Vagina (tissue), 2 donors: ENCODE data around the gene LKAAEAR1. TPM values are rescaled to one million over a fixed set of nuclear protein-coding genes. Genes with fewer than 3 reads are reported as not detected.
A peak's percentile ranks its signal among the peaks of the same experiment; 100 is the strongest.

Experiments
- DNase-seq, 2 donors: peaks; one replicate each; pipeline ENCODE4 v3.0.0-alpha.2; 2017; ENCODE audit errors: extremely low spot score in 2 of 2
- H3K27ac ChIP-seq: fragments of 200-600 bp; sonication (generic); one replicate; pipeline ENCODE4 v1.5.1; 2019
- H3K27me3 ChIP-seq: fragments of 200-600 bp; sonication (generic); one replicate; pipeline ENCODE4 v1.5.1; 2019
- H3K36me3 ChIP-seq, 2 donors: fragments of 200-600 bp; sonication (generic); one replicate each; pipeline ENCODE4 v1.5.1; 2017 to 2019
- H3K4me1 ChIP-seq: fragments of 200-600 bp; sonication (generic); one replicate; pipeline ENCODE4 v1.5.1; 2019
- H3K4me3 ChIP-seq, 2 donors: fragments of 200-600 bp; sonication (generic); 1 replicate in 1 of 2; 2 replicates in 1 of 2; pipeline ENCODE4 v1.5.1; 2016 to 2019
- H3K9me3 ChIP-seq: fragments of 200-600 bp; sonication (generic); one replicate; pipeline ENCODE4 v1.5.1; 2019
- POLR2A ChIP-seq, 2 donors: fragments of 450-650 bp; IDR thresholded peaks; one replicate each; pipeline ENCODE4 v1.6.1; 2017; ENCODE audit warnings: antibody characterized with exemption in 2 of 2, mild to moderate bottlenecking in 2 of 2, moderate library complexity in 2 of 2
- POLR2AphosphoS5 ChIP-seq, 2 donors: sonication (generic); formaldehyde crosslinking; IDR thresholded peaks; one replicate each; pipeline ENCODE4 v1.9.0; 2017; ENCODE audit warnings: antibody characterized with exemption in 2 of 2, mild to moderate bottlenecking in 2 of 2, low read depth in 1 of 2; ENCODE audit not compliant: insufficient read depth in 1 of 2
- intact Hi-C: fragments of 100-400 bp; cut with DNase I; formaldehyde crosslinking; loops from one replicate; pipeline ENCODE4 v1.15.1; 2023
- total RNA-seq: library from RNA; depleted of rRNA; stranded (reverse); fragments of >200 nt; gene quantifications from one replicate; pipeline ENCODE4 v1.2.3, GENCODE V29; 2016
- TF ChIP-seq, protein P1 (sequence below), 3 experiments: fragments of 450-650 bp in 2 of 3; fragments of 200-600 bp in 1 of 3; sonication (generic) in 1 of 3; IDR thresholded peaks; one replicate each; pipeline ENCODE4 v1.5.1; 2017 to 2019; ENCODE audit warnings: antibody characterized with exemption in 3 of 3, mild to moderate bottlenecking in 2 of 3, moderate library complexity in 2 of 3

The LKAAEAR1 gene
- total RNA-seq, 1 donor from 2014 or later: not detected

DNA sequence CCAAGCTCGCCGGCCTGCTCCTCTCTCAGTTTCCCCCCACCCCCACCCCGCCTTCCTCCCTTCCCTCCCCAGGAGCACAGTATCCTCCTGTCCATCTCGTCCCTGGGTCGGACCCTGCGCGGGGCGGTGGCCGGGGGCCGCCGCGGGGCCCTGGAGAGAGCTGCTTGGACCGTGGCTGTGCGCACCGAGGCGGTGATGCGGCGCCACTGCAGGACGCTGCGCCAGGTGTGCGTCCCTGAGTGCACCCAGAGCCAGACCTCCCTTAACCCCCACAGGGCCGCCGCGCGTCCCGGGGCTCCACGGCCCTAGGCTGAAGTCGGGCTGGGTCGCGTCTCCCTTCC, 46.0 kb downstream of the LKAAEAR1 start:
- H3K36me3 ChIP-seq: no peaks in the 10 kb centered on the region
- intact Hi-C loops: no loop called here
- peaks cover 46% of the 10 kb centered on the region for H3K4me1 ChIP-seq
- H3K27ac ChIP-seq: no peak overlapping the region
- H3K4me3 ChIP-seq: peak overlapping the region; percentile 47 to 60
- H3K9me3 ChIP-seq: no peaks in the 10 kb centered on the region
- DNase-seq: no peak
- TF ChIP-seq, protein P1, sequence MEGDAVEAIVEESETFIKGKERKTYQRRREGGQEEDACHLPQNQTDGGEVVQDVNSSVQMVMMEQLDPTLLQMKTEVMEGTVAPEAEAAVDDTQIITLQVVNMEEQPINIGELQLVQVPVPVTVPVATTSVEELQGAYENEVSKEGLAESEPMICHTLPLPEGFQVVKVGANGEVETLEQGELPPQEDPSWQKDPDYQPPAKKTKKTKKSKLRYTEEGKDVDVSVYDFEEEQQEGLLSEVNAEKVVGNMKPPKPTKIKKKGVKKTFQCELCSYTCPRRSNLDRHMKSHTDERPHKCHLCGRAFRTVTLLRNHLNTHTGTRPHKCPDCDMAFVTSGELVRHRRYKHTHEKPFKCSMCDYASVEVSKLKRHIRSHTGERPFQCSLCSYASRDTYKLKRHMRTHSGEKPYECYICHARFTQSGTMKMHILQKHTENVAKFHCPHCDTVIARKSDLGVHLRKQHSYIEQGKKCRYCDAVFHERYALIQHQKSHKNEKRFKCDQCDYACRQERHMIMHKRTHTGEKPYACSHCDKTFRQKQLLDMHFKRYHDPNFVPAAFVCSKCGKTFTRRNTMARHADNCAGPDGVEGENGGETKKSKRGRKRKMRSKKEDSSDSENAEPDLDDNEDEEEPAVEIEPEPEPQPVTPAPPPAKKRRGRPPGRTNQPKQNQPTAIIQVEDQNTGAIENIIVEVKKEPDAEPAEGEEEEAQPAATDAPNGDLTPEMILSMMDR (IDR thresholded peaks at IDR 0.05): no peak
- TF ChIP-seq POLR2A (IDR thresholded peaks at IDR 0.05) (no peak), POLR2AphosphoS5 (IDR thresholded peaks at IDR 0.05; ENCODE audit: insufficient read depth in 1 of 2, low read depth in 1 of 2) (no peak)
- H3K27me3 ChIP-seq: peaks cover 7% of the 10 kb centered on the region

DNA sequence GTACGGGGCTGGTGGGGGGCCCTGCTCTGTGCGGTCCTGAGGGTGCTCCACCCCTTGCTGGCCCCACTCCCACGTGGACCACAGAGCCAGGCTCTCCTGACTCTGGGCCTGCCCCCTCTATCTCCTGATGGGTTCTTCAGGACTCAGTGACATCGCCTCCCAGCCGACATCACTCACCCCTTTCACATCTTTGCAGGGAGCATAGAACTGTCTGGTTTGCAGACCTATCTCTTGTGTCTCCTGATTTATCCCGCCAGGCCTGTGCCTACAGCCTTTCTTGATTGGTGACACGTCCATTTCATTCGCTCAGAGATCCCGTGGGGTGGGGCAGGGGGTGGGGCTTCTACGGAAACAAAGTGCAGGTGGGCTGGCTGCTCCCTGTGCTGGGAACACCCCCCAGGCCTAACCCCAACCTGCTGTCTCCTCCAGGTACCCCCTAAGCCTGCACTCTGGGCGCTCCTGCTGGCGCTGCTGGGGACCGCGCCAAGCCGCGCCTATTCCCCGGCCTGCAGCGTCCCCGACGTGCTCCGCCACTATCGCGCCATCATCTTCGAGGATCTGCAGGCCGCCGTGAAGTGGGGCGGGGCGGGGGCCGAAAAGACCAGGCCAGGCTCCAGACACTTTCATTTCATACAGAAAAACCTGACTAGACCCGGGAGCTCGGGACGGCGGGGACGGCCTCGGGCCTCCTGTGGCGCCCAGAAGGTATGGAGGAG, 46.5 kb downstream of the LKAAEAR1 start:
- intact Hi-C loops: no loop called here
- H3K27me3 ChIP-seq: peaks cover 7% of the 10 kb centered on the region

DNA sequence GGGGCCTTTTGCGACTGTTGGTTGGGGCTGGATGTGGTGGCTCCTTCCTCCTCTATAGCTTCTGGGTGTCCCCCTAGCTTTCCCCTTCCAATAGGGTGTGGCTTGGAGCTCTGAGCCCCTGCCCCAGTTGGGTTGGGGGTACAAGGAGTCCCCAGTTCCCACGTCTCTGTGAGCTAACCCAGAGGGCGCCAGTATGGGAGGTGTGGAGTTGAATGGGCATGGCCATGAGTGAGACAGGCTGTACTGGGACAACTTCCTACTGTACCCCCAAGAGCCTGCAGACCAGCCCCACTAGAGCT, 47.0 kb downstream of the LKAAEAR1 start:
- Histone ChIP-seq H3K27me3 (peaks cover 7% of the 10 kb centered on the region), H3K4me1 (peaks cover 42% of the 10 kb centered on the region), H3K4me3 (no peak overlapping the region), H3K36me3 (peaks cover 0 to 10% of the 10 kb centered on the region in 2 donors), H3K27ac (no peak overlapping the region), H3K9me3 (no peaks in the 10 kb centered on the region)
- intact Hi-C loops: no loop called here
- no peak for DNase-seq
- TF ChIP-seq, protein P1 (IDR thresholded peaks at IDR 0.05): no peak
- TF ChIP-seq POLR2A (IDR thresholded peaks at IDR 0.05) (no peak), POLR2AphosphoS5 (IDR thresholded peaks at IDR 0.05; ENCODE audit: insufficient read depth in 1 of 2, low read depth in 1 of 2) (no peak)

More for the DNA sequence above, 46.5 kb downstream of the LKAAEAR1 start:
- Histone ChIP-seq H3K27ac (no peak overlapping the region), H3K9me3 (no peaks in the 10 kb centered on the region), H3K36me3 (peaks cover 0 to 5% of the 10 kb centered on the region in 2 donors), H3K4me1 (peaks cover 46% of the 10 kb centered on the region), H3K4me3 (peak overlapping the region; percentile 47 to 60)
- no peak for DNase-seq
- TF ChIP-seq POLR2AphosphoS5 (IDR thresholded peaks at IDR 0.05; ENCODE audit: insufficient read depth in 1 of 2, low read depth in 1 of 2): no peak
- TF ChIP-seq, protein P1 (IDR thresholded peaks at IDR 0.05): no peak
- no peak for TF ChIP-seq POLR2A (IDR thresholded peaks at IDR 0.05)

DNA sequence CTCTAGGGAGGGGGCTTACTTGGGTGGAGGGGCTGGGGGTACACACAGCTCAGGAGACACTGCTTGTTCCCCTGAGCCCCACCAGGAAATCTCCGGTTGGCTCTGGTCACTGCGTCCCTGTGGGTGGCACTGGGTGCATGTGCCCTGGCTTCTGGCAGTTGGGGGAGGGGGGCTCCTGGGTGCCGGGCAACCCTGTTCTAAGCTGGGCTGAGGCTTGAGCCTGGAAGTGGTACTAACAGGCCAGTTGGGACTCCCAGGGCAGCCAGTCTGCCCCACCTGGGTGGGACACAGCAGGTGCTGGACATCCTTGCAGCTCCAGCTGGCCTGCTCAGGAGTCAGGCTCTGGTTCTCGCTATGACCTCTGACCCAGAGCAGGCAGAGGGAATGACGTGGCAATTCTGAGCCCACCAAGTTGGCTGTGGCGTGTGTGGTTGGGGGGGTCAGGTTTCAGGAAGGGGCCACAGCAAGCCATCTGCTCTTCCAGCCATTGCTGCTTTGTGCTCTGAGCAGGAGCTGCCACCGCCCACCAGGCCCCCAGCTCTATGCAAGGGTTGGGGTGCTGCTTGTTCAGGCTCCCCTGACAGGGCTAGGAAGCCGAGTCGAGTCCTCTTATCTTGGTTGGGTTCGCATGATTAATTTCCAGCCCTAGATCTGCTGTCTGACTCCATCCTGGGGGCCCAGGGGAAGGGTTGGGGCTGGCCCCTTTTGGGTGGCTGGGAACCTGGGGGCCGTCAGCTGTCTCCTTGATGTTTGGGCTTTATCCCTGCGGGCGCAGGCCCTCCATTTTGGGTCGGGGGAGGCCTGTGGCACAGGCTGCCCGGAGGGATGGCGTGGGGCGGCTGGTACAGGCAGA, 47.6 kb downstream of the LKAAEAR1 start:
- intact Hi-C loops: no loop called here
- Histone ChIP-seq H3K9me3 (no peaks in the 10 kb centered on the region), H3K27ac (no peak overlapping the region), H3K4me1 (peaks cover 37% of the 10 kb centered on the region), H3K36me3 (peaks cover 0 to 16% of the 10 kb centered on the region in 2 donors), H3K27me3 (peaks cover 7% of the 10 kb centered on the region), H3K4me3 (no peak overlapping the region)
- TF ChIP-seq POLR2A (IDR thresholded peaks at IDR 0.05) (no peak), POLR2AphosphoS5 (IDR thresholded peaks at IDR 0.05; ENCODE audit: insufficient read depth in 1 of 2, low read depth in 1 of 2) (no peak)
- TF ChIP-seq, protein P1 (IDR thresholded peaks at IDR 0.05): no peak
- DNase-seq: no peak

DNA sequence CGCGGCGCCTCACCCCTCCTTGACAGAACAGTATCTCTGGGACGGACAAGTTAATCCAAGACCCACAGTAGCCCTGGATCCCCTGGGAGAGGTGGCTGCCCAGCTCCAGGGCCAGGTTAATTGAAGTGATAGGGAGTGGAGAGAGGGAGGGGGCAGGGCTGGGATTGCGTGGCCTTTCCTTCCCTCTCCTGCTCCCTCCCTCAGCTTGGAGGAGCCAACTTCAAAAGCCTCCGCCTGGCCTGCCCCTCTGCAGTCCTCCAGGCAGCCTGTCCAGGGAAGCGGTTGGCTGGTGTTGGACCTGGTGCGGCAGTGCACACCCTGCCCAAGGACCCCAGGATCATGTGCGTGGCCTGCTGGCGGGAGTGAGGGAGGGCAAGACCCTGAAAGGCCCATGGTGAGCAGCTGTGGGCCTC, 48.3 kb downstream of the LKAAEAR1 start, which contains the start of gene C20orf204:
TSS of gene C20orf204 (plus strand) at position 250 of the 413 bp plus-strand sequence. CDS start at position 392, 142 bp downstream.
- intact Hi-C loops: no loop called here
- no peak for TF ChIP-seq POLR2A (IDR thresholded peaks at IDR 0.05)
- TF ChIP-seq, protein P1 (IDR thresholded peaks at IDR 0.05): no peak
- TF ChIP-seq POLR2AphosphoS5 (IDR thresholded peaks at IDR 0.05; ENCODE audit: insufficient read depth in 1 of 2, low read depth in 1 of 2): no peak
- peaks cover 7% of the 10 kb centered on the region for H3K27me3 ChIP-seq
- no peak for DNase-seq
- peaks cover 32% of the 10 kb centered on the region for H3K4me1 ChIP-seq
- no peaks in the 10 kb centered on the region for H3K9me3 ChIP-seq
- H3K36me3 ChIP-seq: peaks cover 0 to 18% of the 10 kb centered on the region in 2 donors
- no peak within 1 kb of the TSS for H3K4me3 ChIP-seq
- H3K27ac ChIP-seq: no peak within 1 kb of the TSS
